ENCODE results near the gene XPC. TPM values are rescaled to one million over a fixed set of nuclear protein-coding genes. Genes with fewer than 3 reads are reported as not detected.

The XPC gene
- total and polyA plus RNA-seq, 2 of the 8 experiments (the other 6 are each of a cell fraction or from before 2014, with no cell fraction given): 8.8 to 27.3 TPM

GRCh38 chr3:14096742-14097141 lies 81.7 kb downstream of the XPC start:
- FAIRE-seq (no peak), DNase-seq (ENCODE audit: low read depth in 1 of 2, low spot score in 2 of 2) (no peak)
- Histone ChIP-seq H3K23ac (ENCODE audit: insufficient read length) (no peak overlapping the region), H4K5ac (ENCODE audit: insufficient read length, low read depth, low read length) (no peak overlapping the region), H3K79me1 (ENCODE audit: low read depth, low read length) (no peaks in the 10 kb centered on the region), H3K9me3 (ENCODE audit: insufficient read depth in 2 of 2, low read depth in 1 of 2, low read length in 1 of 2) (no peaks in the 10 kb centered on the region), H3K36me3 (ENCODE audit: control insufficient read depth in 2 of 4, insufficient read depth in 4 of 4, low read length in 3 of 4) (no peaks in the 10 kb centered on the region), H3K18ac (ENCODE audit: extremely low read depth, low read length) (no peak overlapping the region), H3K9ac (replicated peaks in 1 of 4; ENCODE audit: extremely low read depth in 1 of 4, low read depth in 3 of 4, low read length in 3 of 4) (no peak overlapping the region), H2BK15ac (ENCODE audit: low read length) (no peak overlapping the region), H4K8ac (ENCODE audit: extremely low read depth, insufficient read depth, low read length) (no peak overlapping the region), H2AK5ac (ENCODE audit: low read depth, low read length) (no peak overlapping the region), H2AFZ (ENCODE audit: low read length) (no peak overlapping the region), H3K14ac (ENCODE audit: insufficient read length) (no peak overlapping the region), H2BK120ac (replicated peaks; ENCODE audit: low read depth, low read length) (no peak overlapping the region), H2BK5ac (ENCODE audit: low read depth, low read length) (no peak overlapping the region), H2BK20ac (ENCODE audit: low read length) (no peak overlapping the region), H3K23me2 (ENCODE audit: low read depth, low read length) (no peaks in the 10 kb centered on the region), H4K91ac (replicated peaks; ENCODE audit: insufficient read length, low read length) (no peak overlapping the region), H2BK12ac (ENCODE audit: low read depth, low read length) (no peak overlapping the region), H3K56ac (replicated peaks; ENCODE audit: insufficient read length, low read depth, low read length) (no peak overlapping the region), H3K79me2 (ENCODE audit: control insufficient read depth in 1 of 2, insufficient read depth in 2 of 2, low read length in 2 of 2) (no peaks in the 10 kb centered on the region), H3K4ac (replicated peaks; ENCODE audit: insufficient read length, low read depth, low read length) (no peak overlapping the region), H4K20me1 (replicated peaks in 1 of 2; ENCODE audit: control insufficient read depth in 1 of 2, insufficient read depth in 2 of 2, low read length in 2 of 2) (no peaks in the 10 kb centered on the region), H3K27me3 (replicated peaks in 1 of 4; ENCODE audit: control insufficient read depth in 3 of 4, extremely low read depth in 1 of 4, insufficient read depth in 3 of 4, low read length in 3 of 4) (no peaks in the 10 kb centered on the region), H3K4me3 (ENCODE audit: extremely low read depth in 1 of 4, insufficient read depth in 2 of 4, low read depth in 3 of 4, low read length in 4 of 4) (no peak overlapping the region), H3K27ac (ENCODE audit: low read depth, low read length) (no peak overlapping the region), H3K4me2 (ENCODE audit: insufficient read depth in 1 of 2, low read depth in 2 of 2, low read length in 2 of 2) (no peak overlapping the region), H3K4me1 (replicated peaks in 1 of 4; ENCODE audit: control insufficient read depth in 3 of 4, insufficient read depth in 4 of 4, low read length in 3 of 4) (no peaks in the 10 kb centered on the region)
- no peak for TF ChIP-seq JUN (IDR thresholded peaks at IDR 0.05; ENCODE audit: low read depth, low read length)
- TF ChIP-seq SAP30 (IDR thresholded peaks at IDR 0.05; ENCODE audit: insufficient read depth, insufficient replicate concordance, low read length): no peak
- TF ChIP-seq SUZ12 (IDR thresholded peaks at IDR 0.05; ENCODE audit: low read length): no peak
- no peak for TF ChIP-seq YY1 (IDR thresholded peaks at IDR 0.05; ENCODE audit: low read depth, low read length)
- no peak for TF ChIP-seq SIN3A (conservative IDR thresholded peaks at IDR 0.05 in 1 of 2, IDR thresholded peaks at IDR 0.05 in 1 of 2; ENCODE audit: low read depth in 1 of 2, low read length in 2 of 2)
- no peak for TF ChIP-seq JUND (IDR thresholded peaks at IDR 0.05; ENCODE audit: low read length)
- CTCF ChIA-PET (ENCODE audit: partially characterized antibody): no interaction called here
- POLR2A ChIA-PET (ENCODE audit: partially characterized antibody): no interaction called here
- 73% methylated on average over 3 of the region's 3 CpGs; no CpG with 5 or more reads in 1 of the 2 experiments for WGBS, 2 experiments (ENCODE audit: extremely low coverage in 1 of 2, insufficient coverage in 1 of 2, insufficient read length in 1 of 2, insufficient replicate concordance in 2 of 2, low coverage in 1 of 2, low lambda C conversion rate in 2 of 2, missing lambda C conversion rate in 1 of 2)

Data from H1 (cell line).